ENCODE data around the gene ACHE.

ACHE gene

GRCh38 chr7:100867776-100868485 lies 27.8 kb downstream of the ACHE start:
- Mint-ChIP-seq H3K9me3 (no peaks in the 10 kb centered on the region), H3K27me3 (ENCODE audit: low read depth) (peaks cover 11% of the 10 kb centered on the region), H3K4me3 (peak overlapping the region; percentile 90 to 98 (median 95)), H3K27ac (peak overlapping the region; percentile 97 to 98 (median 98)), H3K4me1 (peaks cover 22% of the 10 kb centered on the region), H3K36me3 (ENCODE audit: low read depth) (peaks cover 19% of the 10 kb centered on the region)
- TF ChIP-seq, protein P1, sequence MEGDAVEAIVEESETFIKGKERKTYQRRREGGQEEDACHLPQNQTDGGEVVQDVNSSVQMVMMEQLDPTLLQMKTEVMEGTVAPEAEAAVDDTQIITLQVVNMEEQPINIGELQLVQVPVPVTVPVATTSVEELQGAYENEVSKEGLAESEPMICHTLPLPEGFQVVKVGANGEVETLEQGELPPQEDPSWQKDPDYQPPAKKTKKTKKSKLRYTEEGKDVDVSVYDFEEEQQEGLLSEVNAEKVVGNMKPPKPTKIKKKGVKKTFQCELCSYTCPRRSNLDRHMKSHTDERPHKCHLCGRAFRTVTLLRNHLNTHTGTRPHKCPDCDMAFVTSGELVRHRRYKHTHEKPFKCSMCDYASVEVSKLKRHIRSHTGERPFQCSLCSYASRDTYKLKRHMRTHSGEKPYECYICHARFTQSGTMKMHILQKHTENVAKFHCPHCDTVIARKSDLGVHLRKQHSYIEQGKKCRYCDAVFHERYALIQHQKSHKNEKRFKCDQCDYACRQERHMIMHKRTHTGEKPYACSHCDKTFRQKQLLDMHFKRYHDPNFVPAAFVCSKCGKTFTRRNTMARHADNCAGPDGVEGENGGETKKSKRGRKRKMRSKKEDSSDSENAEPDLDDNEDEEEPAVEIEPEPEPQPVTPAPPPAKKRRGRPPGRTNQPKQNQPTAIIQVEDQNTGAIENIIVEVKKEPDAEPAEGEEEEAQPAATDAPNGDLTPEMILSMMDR (IDR thresholded peaks at IDR 0.05; ENCODE audit: unreplicated experiment in 3 of 3), result no peak

DNA sequence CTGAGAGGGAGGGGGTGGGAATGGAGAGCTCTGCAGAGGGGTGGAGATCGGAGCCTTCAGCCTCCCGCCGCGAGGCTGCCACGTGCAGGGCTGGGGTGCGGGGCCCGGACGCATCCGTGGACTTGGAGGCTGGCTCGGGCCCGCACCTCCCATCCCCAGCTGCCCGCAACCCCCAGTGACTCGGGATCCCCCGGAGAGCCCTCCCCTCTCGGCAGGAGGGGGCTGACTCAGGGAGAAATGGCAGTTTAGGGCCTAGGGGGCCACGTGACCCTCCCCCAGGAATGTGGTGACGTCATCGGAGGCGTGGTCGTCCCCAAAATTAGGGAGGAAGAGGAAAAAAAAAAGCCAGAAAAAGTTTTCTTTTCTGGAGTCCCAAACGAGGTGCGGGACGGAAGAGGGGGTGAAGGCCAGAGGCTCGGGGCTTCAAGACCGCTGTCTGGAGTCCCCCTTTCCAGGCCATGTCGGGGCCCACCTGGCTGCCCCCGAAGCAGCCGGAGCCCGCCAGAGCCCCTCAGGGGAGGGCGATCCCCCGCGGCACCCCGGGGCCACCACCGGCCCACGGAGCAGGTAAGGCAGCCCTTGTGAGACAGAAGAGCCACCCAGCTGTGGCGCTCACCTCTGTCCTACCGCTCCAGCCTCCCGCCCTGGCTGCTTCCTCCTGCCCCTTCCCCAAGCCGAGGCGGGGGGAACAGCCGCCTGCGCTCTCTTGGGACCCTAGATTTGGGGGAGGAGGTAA lies 28.5 kb downstream of the ACHE start, which contains the start of gene TRIP6:
Gene TRIP6, plus strand, starts transcription at position 348 of the 736 bp plus-strand sequence. Its CDS starts 111 bp downstream, at position 459.
- peaks cover 22% of the 10 kb centered on the region for H3K4me1 Mint-ChIP-seq
- peak within 1 kb of the TSS; percentile 95 to 100 (median 98) for H3K4me3 Mint-ChIP-seq
- H3K27me3 Mint-ChIP-seq (ENCODE audit: low read depth), result peaks cover 11% of the 10 kb centered on the region
- no peaks in the 10 kb centered on the region for H3K9me3 Mint-ChIP-seq
- peak within 1 kb of the TSS; percentile 98 to 99 (median 98) for H3K27ac Mint-ChIP-seq
- TF ChIP-seq, protein P1 (IDR thresholded peaks at IDR 0.05; ENCODE audit: unreplicated experiment in 3 of 3), result no peak
- peaks cover 20% of the 10 kb centered on the region for H3K36me3 Mint-ChIP-seq (ENCODE audit: low read depth)

GRCh38 chr7:100866729-100867039 lies 29.0 kb downstream of the ACHE start:
- H3K4me3 Mint-ChIP-seq, result peak overlapping the region; percentile 95 to 100 (median 98)

DNA sequence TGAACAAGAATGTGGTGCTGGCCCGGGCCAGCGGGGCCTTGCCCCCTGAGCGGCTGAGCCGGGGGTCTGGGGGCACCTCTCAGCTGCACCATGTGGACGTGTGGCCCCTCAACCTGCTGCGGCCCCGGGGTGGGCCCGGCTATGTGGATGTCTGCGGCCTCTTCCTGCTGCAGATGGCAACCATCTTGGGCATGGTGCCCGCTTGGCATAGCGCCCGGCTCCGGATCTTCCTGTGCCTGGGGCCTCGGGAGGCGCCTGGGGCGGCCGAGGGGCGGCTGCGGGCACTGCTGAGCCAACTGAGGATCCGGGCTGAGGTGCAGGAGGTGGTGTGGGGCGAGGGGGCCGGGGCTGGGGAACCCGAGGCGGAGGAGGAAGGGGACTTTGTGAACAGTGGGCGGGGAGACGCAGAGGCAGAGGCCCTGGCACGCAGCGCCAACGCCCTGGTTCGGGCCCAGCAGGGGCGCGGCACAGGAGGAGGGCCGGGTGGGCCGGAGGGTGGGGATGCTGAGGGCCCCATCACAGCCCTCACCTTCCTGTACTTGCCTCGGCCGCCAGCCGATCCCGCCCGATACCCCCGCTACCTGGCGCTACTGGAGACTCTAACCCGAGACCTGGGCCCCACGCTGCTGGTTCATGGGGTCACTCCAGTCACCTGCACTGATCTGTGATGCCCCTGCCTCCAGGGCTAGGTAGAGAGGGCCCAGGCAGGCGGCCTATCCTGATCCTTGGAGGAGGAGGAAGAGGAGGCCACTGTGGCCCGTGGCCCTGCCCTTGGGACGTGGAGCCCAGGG lies 29.6 kb downstream of the ACHE start:
- TF ChIP-seq, protein P1 (IDR thresholded peaks at IDR 0.05; ENCODE audit: unreplicated experiment in 3 of 3), result no peak
- H3K4me1 Mint-ChIP-seq, result peaks cover 22% of the 10 kb centered on the region
- H3K4me3 Mint-ChIP-seq, result peak overlapping the region; percentile 95 to 100 (median 98)
- peaks cover 11% of the 10 kb centered on the region for H3K27me3 Mint-ChIP-seq (ENCODE audit: low read depth)
- H3K9me3 Mint-ChIP-seq, result no peaks in the 10 kb centered on the region
- peaks cover 14% of the 10 kb centered on the region for H3K36me3 Mint-ChIP-seq (ENCODE audit: low read depth)
- peak overlapping the region in 1 of 3 experiments; percentile 98 for H3K27ac Mint-ChIP-seq

More at GRCh38 chr7:100866729-100867039, 29.0 kb downstream of the ACHE start:
- Mint-ChIP-seq H3K4me1 (peaks cover 22% of the 10 kb centered on the region), H3K27me3 (ENCODE audit: low read depth) (peaks cover 11% of the 10 kb centered on the region), H3K27ac (peak overlapping the region; percentile 98 to 99 (median 98)), H3K36me3 (ENCODE audit: low read depth) (peaks cover 17% of the 10 kb centered on the region), H3K9me3 (no peaks in the 10 kb centered on the region)
- TF ChIP-seq, protein P1 (IDR thresholded peaks at IDR 0.05; ENCODE audit: unreplicated experiment in 3 of 3), result no peak

- H3K27me3 Mint-ChIP-seq (ENCODE audit: low read depth), result peaks cover 15% of the 10 kb centered on the region
- no peaks in the 10 kb centered on the region for H3K9me3 Mint-ChIP-seq
- H3K36me3 Mint-ChIP-seq (ENCODE audit: low read depth), result peaks cover 14% of the 10 kb centered on the region
- peak overlapping the region; percentile 68 to 72 (median 69) for H3K27ac Mint-ChIP-seq
- peak overlapping the region; percentile 62 to 78 (median 64) for H3K4me3 Mint-ChIP-seq
- TF ChIP-seq, protein P1 (IDR thresholded peaks at IDR 0.05; ENCODE audit: unreplicated experiment in 3 of 3), result no peak
- H3K4me1 Mint-ChIP-seq, result peaks cover 22% of the 10 kb centered on the region
Measured at GRCh38 chr7:100865372-100865911, 30.2 kb downstream of the ACHE start.

Data from nephron (organoid).